8988T (cell line): Measurements from ENCODE around the gene PAQR3.
"Not testable (repeated sequence)": the region's sequence is repeated elsewhere in the genome, so short reads cannot be mapped to it uniquely, and the experiment has no call there.

ENCODE experiments used
- DNase-seq: peaks from one replicate; pipeline ENCODE4 v3.0.0; 2011

The PAQR3 gene

DNA sequence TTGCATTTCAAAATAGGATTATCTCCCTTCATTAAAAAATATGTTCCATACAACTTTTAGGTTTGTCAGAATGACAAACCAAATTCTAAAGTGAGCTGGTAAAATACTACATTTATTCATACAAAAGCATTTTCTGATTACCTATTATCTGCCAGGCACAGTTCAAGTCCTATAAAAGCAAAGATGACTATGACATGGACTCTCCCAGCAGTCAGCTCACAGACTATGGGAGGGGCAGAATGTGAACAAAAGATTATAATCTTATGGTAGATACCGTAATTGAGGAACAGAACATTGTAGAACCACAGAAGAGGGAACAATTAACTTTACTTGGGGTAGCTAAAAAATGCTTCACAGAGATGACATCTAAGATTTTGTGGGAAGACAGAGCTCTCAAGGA, 12.4 kb downstream of the PAQR3 start:
- no peak for DNase-seq

- no peak for DNase-seq
These were observed 15.6 kb downstream of the PAQR3 start for GRCh38 chr4:78923464-78924312.

GRCh38 chr4:78922207-78922606, 17.0 kb downstream of the PAQR3 start:
- no peak for DNase-seq

DNA sequence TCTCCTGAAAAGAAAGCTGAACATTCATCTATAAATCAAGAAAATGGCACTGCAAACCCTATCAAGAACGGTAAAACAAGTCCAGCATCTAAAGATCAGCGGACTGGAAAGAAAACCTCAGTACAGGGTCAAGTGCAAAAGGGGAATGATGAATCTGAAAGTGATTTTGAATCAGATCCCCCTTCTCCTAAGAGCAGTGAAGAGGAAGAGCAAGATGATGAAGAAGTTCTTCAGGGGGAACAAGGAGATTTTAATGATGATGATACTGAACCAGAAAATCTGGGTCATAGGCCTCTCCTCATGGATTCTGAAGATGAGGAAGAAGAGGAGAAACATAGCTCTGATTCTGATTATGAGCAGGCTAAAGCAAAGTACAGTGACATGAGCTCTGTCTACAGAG, 28.6 kb downstream of the PAQR3 start:
- DNase-seq, result no peak

- DNase-seq, result not testable (repeated sequence)
These were observed 30.3 kb downstream of the PAQR3 start for GRCh38 chr4:78908974-78909373.

DNA sequence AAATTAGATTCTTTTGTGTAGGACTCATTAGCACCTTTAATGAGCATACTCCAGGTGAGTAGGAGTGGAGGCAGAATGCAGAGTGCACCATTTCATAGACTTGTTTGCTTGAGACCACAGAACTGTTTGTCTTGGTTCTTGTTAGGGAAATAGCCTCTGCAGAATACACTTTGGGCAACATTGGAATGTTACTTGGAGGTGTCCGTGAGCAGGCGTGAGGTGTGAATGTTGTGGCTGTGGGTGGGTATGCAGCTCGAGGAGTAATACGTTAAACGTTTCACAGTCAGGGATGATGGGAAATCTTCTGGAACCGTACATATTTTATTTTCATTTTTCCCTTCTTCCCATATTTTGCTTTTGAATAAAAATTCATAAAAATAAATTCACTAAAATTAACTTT, 31.6 kb downstream of the PAQR3 start:
- no peak for DNase-seq

- DNase-seq, result no peak
These were observed 35.1 kb downstream of the PAQR3 start for GRCh38 chr4:78904143-78904542.

DNA sequence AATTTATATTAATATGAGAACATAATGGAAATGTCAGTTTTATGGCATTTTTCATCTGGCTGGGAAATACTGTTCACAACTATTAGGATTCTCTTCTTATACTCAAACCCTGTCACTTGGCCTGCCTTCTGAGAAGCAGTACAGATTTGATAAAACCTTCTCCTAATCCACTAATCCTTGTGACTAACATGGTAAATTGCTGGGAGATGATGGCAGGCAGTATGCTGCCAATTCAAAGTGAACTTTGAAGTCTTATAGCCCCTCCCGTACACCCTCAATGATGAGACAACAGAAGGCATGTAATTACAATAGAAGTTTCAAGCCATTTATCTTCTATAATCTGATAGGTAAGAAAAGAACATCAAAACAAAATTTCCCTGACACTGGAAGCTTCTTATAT, 36.9 kb downstream of the PAQR3 start:
- no peak for DNase-seq

GRCh38 chr4:78901882-78902281, 37.4 kb downstream of the PAQR3 start:
- DNase-seq, result no peak

- no peak for DNase-seq
These were observed 39.9 kb downstream of the PAQR3 start for GRCh38 chr4:78899302-78899701.

- DNase-seq, result no peak
These were observed 49.3 kb downstream of the PAQR3 start for GRCh38 chr4:78889955-78890354.

- no peak for DNase-seq
These were observed 53.6 kb downstream of the PAQR3 start for GRCh38 chr4:78885598-78885997.

DNA sequence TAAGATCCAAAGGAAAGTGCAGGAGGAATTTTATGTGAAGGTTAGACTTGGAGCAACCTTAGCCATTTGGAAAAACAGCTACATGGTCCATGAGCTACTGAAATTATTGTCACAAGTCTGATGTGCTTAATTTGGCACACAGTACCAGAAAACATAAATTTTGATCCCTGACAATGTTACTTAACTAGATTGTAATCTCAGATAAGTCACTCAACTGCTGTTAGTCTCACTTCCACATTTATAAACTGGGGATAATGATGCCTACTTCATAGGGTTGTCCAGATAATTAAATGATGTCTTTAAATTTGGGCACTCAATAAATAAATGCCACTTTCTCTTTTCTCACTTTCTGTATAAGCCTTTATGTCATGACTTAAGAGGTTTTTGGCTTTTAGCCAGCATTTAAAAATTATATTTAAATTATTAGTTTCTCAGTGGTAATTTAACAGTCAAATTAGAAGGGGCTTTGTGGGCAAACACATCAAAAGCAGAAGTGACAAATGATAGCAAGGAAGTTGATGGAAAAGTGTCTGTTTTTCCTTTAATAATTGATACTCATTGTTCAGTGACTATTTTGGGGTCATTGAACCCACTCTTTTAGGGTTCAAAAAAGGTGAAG, 58.3 kb downstream of the PAQR3 start:
- no peak for DNase-seq

DNA sequence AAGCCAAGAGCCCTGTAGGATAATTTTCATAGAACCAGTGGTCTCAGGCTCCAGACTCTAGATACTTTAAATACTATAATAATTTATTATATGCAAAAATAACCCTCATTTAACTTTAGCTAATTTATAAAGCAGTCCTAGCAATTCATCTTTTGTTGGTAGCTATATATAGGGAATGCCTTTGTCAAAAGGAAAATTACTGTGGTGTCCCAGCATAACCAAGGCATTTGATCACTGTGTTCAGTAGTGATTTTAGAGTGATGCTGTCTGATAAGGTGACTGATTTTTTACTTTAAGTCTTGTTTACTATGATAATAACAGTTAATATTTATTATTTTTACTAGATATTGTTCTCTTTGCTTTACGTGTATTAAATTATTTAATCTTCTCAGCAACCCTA, 61.2 kb downstream of the PAQR3 start:
- no peak for DNase-seq

DNA sequence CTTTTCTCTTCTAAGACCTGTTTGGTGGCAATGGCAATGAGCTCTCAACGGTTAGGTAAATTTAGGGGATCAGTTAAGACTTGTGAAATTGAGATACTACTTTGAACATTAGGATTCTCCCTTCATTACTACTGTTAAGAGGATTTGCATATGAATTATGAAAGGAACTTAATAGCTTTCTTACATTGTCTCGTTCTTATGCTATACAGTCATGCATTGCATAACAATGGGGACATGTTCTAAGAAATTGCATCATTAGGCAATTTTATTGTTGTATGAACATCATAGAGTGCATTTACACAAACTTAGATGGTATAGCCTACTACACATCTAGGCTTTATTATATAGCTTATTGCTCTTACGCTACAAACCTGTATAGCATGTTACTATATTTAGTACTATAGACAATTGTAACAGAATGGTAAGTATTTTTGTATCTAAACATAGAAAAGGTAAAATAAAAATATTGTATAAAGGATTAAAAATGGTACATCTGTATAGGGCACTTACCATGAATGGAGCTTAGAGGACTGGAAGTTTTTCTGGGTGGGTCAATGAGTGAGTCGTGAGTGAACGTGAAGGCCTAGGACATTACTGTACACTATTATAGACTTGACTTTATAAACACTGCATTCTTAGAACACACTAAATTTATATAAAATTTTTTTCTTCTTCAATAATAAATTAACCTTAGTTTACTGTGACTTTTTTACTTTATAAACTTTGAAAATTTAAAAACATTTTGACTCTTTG, 62.5 kb downstream of the PAQR3 start:
- no peak for DNase-seq

- DNase-seq, result no peak
These were observed 69.2 kb downstream of the PAQR3 start for GRCh38 chr4:78870056-78870455.

DNA sequence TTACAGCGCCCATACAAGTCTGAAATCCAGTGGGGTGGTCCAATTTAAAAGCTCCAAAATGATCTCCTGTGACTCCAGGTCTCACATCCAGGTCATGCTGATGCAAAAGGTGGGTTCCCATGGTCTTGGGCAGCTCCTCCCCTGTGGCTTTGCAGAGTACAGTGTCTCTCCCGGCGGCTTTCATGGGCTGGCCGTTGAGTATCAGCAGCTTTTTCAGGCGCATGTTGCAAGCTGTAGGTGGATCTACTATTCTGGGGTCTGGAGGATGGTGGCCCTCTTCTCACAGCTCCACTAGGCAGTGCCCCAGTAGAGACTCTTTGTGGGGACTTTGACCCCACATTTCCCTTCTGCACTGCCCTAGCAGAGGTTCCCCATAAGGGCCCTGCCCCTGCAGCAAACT, 70.5 kb downstream of the PAQR3 start:
- not testable (repeated sequence) for DNase-seq

DNA sequence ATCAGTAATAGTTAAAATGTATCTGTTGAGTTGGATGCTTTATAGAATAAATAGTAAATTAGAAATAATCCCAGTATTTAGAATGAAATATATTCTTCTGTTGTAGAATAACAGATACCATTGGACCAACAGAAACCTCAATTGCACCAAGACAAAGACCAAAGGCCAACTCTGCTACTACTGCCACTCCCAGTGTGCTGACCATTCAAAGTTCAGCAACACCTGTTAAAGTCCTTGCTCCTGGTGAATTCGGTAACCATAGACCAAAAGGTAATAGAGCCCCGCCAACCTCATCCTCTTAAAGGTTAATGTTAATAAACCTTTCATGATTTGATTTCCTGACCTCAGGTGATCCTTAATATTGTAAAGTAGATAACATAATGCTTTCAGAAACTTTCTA, 73.8 kb downstream of the PAQR3 start:
- no peak for DNase-seq

- no peak for DNase-seq
These were observed 74.7 kb downstream of the PAQR3 start for GRCh38 chr4:78864405-78865024.

DNA sequence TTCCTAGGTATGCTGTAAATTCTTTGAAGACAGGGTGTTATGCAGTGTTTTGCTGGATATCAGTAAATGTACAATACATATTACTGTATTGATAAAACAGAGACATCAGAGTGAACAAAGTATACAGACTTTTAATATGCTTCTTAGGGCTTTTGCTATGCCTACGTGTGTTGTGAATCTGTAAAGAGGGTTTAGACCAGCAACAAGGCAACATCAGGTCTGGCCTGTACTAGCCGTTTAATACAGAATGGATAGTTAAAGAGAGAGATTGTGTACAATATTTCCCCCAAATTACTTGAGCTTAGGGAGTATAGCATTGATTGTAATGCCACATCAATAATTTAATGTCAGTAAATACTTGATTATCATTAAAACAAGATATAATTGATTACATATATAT, 75.2 kb downstream of the PAQR3 start:
- DNase-seq, result no peak

GRCh38 chr4:78863254-78863869, 75.9 kb downstream of the PAQR3 start:
- DNase-seq, result no peak

- DNase-seq, result no peak
These were observed 76.9 kb downstream of the PAQR3 start for GRCh38 chr4:78862314-78862737.
